ENCODE data around the gene EPHA1. TPM values are rescaled to one million over a fixed set of nuclear protein-coding genes. Genes with fewer than 3 reads are reported as not detected.

EPHA1 gene
- total RNA-seq, 1 donor from 2014 or later = not detected

DNA sequence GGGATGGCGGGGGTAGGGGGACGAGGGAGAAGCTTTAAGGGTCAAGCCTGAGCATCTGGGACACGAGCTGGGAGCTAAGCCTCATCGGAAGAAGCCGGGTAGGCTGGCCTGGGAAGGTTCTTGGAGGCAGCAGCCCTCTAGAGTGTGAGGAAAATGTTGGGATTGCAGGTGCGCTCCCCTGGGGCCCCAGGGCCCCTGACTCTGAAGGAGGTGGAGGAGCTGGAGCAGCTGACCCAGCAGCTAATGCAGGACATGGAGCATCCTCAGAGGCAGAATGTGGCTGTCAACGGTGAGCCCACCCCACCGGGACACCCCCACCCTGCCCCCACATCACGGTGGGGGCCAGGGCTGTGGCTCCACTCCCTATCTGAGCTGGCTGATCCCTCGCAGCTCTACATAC lies 20.6 kb downstream of the EPHA1 start:
- no peak for DNase-seq

DNA sequence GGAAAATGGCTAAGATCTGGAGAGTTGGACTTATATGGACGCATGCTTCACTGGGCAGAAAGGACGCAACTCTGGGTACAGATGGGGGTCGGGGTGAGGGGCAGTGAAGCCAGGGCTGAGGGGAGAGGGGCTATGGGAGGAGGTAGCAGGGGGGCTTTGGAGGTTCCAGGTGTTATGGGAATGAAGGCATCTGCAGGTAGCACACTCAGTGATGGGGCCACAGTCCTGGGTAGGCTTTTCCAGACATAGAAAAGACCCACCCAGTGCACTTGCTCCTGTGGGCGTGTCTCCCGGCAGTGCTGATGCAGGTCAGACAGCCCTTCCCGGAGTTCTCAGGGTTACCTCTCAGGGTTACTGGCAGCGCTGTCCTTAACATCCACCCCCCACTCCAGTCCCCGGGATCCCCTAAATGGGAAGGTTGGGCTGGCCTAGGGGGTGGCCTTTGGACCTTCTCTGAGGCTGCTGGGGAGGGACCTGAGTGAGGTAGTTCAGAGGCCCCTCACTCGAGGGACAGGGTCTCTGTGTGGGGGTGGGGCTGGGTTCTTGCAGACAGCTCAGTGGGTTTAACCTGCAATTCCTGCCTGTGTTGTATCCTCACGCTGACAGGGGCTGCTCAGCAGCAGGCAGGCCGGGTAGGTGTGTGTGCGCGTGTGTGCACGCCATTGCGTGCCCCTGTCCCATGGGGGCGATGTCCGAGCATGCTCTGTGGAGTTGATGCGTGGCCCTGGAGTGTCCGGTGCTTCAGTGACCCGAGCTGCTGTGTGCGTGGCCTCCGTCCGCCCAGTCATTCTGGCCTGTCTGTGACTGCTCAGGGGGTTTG lies 21.3 kb downstream of the EPHA1 start:
- DNase-seq = peak; percentile 35

DNA sequence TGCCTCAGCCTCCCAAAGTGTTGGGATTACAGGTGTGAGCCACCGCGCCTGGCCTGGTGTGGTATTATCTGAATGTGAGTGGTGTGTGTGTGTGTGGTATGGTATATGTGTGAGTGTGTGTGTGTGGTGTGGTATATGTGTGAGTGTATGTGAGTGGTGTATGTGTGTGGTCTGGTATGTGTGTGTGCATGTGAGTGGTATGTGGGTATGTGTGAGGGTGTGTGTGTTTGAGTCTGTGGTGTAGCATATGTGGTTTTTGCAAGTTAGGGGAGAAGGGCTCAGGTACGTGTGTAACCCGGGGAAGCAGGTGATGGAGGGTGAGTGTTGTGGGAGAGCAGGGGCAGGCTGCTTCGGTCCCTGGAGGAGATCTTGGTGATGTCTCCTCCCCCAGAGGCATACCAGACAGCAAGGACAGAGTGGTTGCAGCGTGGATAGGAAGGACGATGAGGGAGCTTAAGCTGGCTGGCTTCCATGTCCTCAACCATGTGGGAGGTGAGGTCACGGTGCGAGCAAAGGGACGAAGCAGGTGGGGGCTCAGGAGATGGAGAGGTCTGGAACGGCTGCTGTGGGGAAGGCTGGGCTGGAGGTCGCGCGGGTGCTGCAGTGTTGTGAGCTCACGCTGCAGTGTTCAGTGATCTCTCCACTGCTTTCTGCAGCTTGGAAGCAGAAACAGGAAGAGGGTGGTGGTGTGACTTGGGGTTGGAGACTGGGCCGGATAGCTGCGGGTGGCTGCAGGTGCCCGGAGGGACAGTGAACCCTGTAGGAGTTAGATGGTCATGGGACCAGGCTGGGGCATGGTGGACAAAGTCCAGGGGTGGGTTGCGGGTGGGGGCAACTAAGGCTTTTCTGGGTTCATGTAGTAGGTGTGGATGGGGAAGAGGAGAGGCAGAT lies 22.5 kb downstream of the EPHA1 start:
- peak; percentile 59 for DNase-seq

DNA sequence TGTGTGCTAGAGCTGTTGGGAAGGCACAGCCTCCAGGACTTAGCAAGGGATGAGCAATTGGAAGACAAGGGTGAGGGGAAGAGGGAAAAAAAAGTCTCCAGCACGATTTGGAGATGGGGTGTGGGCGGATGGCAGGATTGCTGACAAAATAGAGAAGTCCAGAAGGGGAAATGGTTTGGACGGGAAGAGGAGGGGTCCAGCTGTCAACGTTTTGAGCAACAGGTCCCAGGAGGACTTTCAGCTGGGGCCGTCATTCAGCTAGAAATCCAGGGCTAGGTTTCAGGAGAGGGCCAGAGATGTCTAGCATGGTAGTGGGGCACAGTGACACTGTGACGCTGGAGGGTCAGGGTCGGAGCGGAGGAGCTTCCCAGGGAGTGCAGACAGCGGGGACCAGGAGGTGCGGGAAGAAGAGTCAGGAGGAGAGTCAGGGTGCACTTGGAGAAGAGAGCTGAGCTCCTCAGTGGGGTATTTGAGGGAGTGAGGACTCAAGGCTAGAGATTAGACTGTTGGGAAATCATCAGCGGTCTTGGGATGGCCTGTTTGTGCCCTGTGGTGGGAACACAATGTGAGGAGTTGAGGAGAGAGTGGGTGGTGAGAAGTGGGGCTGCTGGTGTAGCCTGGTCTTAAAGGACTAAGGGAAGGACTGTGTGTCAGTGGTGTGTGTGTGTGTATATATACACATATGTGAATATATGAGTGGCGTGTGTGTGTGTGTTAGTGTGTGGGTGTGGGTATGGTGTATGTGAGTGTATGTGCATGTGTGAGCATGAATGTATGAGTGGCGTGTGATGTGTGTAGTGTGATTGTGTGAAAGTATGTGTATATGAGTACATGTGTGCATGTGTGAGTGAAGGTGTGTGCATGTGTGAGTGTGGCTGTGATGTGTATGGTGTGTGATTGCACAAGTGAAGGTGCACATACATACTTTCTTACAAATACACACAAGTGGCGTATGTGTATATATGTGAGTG lies 23.7 kb downstream of the EPHA1 start:
- peak; percentile 34 for DNase-seq

DNA sequence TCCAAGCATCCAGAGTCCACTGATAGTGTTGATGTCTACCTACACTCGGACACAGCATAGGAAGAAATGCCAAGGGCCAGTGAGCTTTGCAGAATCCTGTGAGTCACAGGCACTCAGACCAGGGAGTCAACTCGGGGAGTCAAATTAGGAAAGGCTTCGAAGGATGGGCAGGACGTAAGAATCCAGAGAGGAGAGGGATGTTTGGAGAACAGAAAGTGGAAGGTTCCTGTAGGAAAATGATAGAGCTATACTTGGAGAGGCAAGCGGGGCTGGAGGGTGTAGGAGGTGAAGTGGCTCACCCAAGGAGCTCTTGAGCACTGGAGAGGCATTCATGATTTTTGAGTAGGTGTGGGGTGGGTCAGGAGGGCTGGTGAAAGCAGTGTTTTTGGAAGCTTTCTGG lies 24.5 kb downstream of the EPHA1 start:
- peak; percentile 51 for DNase-seq

DNA sequence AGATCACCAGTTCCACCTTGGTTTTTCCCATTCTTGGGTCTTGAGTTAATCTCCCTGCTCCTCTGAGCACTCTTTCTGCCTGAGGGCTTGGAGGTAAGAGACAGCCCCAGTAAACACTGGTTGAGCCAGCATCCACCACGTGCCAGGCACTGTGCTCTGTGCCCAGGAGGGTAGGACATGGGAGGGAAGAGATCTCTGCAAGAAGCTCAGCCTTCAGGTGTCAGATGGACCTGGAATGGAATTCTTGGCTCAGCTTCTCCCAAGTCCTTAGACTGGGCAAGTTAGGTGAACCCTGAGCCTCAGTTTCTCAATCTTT lies 25.1 kb downstream of the EPHA1 start:
- DNase-seq = peak; percentile 25

DNA sequence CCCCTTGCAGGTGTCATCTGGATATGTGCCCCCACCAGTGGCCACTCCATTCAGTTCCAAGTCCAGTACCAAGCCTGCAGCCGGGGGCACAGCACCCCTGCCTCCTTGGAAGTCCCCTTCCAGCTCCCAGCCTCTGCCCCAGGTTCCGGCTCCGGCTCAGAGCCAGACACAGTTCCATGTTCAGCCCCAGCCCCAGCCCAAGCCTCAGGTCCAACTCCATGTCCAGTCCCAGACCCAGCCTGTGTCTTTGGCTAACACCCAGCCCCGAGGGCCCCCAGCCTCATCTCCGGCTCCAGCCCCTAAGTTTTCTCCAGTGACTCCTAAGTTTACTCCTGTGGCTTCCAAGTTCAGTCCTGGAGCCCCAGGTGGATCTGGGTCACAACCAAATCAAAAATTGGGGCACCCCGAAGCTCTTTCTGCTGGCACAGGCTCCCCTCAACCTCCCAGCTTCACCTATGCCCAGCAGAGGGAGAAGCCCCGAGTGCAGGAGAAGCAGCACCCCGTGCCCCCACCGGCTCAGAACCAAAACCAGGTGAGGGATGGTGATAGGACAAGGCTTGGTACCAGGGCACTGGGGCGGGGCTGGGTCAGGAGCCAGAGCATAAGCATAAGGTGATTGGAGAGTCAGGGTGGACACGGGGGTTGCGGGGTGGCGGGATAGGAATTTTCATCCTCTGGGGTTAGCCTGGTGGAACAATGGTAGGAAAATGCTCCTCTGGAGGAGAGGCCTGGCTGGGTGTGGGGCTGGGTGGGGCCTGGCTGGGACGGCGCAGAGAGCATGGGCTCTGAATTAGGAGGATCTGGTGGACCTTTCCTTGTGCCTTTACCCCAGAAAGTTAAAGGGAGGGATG lies 25.6 kb downstream of the EPHA1 start:
- peak; percentile 25 for DNase-seq

DNA sequence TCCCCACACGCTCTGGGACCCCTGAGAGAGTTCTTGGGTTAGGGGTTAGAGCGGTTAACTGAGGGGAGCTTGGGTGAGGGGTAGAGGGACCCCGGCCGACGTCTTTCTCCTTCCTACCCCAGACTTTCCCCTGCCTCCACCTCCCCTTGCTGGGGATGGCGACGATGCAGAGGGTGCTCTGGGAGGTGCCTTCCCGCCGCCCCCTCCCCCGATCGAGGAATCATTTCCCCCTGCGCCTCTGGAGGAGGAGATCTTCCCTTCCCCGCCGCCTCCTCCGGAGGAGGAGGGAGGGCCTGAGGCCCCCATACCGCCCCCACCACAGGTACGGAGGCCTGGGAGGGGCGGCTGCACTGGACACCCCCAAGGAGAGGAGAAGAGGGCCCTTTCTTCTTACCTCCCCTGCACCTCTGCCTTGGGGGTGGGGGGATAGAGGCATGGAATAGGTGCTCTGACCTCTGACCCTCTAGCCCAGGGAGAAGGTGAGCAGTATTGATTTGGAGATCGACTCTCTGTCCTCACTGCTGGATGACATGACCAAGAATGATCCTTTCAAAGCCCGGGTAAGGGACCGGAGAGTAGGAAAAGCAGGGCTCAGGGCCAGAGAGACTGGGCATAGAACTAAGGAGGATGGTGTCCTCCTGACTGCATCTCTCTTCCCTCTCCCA lies 26.4 kb downstream of the EPHA1 start:
- peak; percentile 25 for DNase-seq

DNA sequence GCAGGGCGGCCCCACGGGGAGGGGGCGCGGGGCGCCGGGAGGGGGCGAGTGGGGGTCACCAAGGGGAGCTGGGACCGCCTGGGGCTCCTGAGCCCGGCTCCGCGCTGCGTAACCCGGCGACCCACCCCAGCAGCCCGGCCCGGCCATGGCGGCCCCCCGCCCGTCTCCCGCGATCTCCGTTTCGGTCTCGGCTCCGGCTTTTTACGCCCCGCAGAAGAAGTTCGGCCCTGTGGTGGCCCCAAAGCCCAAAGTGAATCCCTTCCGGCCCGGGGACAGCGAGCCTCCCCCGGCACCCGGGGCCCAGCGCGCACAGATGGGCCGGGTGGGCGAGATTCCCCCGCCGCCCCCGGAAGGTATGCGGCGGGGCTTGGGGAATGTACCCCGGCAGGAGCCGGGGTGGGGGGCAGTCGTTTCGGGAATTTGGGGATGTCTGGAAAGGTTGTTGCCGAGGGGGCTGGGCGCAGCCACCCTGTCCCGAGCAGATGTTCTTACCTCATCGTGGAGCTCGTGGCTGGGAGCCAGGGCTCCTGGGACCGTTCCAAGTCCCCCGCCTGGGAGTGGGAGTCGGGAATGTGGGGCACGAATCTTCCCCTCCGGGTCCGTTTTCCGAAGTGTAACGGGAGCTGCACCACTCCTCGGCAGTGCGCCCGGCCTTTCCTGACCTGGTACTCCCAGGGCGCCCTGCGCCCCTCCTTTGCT lies 27.1 kb downstream of the EPHA1 start:
- peak; percentile 80 for DNase-seq

DNA sequence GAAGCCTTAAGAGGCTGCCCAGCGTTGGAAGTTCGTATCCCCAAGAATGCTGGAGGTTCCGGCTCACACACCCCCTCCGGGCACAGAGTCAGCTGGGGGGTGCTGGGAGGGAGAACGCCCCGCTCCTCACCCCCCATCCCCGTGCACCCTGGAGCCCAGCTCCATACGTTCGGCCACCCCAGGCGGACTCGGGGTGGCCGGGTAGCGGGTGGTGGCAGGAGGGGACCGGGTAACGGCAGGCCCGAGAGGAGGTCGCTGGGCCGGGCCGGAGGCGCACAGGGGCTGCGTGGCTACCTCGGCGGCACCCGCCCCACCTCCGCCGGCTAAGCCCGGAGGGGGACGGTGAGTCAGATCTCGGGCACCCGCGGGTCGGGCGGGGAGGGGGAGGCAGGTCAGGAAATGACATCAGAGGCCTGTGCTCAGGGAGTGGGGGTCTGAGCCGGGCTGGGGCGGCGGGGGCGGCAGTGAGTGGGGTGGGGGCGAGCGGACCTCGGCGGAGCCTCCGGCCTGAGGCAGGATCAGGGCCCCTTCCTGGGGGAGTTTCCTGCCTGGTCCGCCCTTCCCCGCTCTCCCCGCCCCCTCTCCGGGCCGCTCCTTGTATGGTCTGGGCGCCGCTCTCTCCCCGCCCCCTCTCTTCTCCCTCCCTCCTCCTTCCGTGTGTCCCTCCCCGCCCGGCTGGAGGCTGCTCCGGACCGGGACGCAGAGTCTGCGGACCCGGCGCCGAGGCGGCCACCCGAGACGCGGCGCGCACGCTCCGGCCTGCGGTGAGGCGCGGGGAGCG lies 27.8 kb downstream of the EPHA1 start, which contains the start of gene ZYX:
ZYX (plus strand) TSS at position 700 of the 781 bp plus-strand sequence. CDS start 227 bp downstream, outside the sequence.
- DNase-seq = peak; percentile 97

DNA sequence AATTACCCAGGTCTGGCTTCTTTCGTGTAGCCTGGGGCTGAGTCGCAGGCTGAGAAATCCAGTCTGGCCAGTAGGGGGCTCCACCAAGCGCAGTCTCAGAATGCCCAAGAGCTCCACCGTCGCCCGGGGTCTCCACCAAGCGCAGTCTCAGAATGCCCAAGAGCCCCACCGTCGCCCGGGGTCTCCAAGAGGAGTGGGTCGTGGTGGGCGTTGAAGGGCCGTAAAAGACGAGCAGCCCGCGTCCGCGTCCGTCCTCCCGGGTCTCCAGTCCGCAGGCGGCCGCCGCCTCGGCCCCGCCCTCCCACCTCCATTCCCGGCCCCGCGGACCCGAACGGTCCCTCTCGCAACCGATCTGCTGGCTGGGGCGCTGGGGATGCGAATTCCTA lies 28.4 kb downstream of the EPHA1 start:
- DNase-seq = peak; percentile 94

DNA sequence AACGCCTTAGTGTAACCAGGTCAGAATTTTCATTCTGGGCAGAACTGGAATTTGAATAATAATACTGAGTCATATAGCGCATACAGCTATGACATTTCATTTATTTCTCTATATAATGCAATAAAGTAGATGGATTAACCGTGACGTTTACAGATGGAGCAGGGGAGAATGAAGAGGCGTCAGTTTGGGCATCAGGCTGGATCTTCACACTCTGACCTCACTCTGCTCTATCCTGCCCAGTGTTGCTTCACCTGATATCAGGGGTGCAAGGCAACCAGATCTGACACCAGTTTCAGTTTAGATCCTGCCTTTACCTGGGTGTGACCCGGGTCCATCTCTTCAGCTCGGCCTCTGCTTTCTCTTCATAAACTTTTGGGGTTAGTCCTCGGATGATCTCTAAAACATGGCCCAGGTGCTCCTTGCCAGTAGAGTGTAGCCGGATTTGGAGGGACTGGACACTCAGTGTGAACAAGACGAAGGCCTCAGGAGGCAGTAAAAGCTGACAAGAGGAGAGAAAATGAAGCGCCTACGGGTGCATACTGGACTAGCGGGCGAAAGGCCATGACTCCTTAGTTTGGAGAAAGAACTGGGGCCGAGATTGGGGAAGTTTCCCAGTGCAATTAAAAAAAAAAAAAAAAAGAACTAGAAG lies 28.9 kb downstream of the EPHA1 start:
- DNase-seq = no peak

DNA sequence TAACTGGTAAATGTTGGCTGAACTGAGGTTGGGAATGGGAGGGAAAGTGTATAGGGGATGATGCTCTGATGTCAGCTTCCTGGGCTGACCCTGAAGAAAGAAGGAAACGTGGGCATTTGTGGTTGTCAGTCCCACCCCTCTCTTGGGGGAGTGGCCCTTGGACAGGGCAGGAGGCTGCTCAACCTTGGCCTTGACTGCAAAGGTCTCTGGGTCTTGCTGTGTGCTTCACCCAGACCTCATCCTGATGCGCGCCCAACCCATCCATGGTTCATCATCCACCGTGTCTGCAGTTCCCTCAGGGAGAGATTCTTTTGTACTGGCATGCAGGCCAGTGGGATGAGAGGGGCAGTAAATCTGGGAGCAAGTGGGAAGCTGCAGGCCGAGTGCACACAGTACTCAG lies 32.3 kb downstream of the EPHA1 start:
- no peak for DNase-seq

DNA sequence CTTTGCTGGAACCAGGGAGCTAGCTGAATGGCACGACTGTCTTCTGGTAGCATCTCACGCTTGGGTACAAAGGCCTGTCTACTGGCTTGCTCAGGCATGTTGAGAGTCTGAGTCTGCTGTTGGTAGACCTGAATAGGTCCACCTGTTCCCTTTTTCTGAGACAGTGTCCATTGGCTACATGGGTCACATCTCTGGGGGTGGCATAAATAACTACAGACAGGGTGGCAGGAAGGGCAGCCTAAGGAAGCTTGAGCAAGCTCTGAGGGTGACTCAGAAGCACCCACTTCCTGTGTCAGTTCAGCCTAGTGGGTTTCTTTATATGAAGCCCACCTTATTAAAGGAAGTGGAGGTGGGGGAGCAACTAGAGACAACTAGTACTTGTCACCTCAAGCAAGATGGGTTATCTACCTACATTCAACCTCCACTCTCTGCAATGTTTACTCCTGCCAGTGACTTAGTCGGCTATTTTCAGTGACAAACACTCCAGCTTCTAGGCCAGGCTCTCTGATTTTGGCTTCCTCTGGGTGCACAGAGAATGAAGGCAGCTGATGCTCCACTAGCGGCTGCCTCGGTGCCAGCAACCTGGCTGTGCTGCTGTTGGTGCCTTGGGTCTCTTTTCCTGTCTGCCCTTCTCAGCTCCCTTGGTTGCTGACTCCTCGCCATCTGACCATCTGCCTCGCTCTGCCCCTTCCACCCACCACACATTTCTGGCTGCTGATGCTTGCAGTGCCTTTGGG lies 33.2 kb downstream of the EPHA1 start:
- DNase-seq = peak; percentile 30

DNA sequence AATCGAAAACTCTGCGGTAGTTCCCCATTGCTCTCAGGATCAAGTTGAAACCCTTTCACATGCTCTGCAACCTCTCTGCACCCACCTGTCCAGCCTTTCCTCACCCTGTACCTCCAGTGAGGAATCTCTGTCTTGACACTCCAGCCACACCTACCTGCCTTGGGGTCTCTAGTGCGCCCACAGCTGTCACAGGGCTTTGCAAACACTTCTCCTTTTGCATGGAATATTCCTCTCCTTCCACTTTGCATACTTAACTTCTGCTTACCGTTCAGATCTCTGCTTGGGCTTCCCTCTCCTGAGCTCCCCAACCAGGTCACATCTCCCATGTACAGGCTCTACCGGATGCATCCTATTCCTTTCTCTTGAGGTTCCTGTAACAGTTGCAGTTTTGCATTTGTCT lies 34.1 kb downstream of the EPHA1 start:
- DNase-seq = no peak

DNA sequence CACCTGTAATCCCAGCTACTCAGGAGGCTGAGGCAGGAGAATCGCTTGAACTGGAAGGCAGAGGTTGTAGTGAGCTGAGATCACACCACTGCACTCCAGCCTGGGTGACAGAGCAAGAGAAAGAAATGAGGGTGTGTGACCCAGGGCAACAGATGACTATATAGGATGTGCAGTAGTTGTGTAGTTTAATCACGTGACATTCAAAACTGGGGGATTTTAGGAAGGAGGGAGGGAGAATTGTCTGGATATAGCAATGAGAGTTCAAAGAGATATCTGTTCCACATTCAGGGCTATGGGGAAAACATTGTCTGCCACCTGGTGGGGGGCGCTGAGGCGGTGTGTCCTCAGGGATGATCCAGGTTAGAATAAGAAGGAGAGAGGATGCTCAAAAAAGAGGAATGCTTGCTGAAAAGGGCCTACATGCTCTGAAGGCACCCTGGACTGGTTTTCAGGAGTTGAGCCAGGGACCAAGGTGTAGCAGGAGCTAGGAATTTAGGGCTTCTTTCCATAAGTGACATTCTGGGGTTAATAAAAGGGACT lies 35.3 kb downstream of the EPHA1 start:
- DNase-seq = no peak

DNA sequence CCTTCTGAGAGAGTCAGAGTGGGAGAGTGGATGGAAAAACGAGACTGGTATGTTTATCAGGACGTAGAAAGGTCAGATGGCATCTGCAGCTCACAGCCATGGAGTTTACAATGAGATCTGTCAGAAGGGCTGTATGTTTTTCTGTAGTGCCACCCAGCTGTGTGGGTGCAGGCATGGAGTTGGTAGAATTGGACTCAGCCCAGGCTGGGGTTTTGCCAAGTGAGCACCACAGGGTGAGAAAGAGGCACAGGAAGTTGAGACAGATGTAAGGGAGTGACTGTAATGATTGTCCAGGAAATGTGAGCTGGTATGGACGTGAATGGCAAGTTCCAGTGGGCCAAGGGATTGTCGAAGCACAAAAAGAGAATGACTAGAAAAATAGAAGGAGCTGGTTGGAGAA lies 36.6 kb downstream of the EPHA1 start:
- peak; percentile 68 for DNase-seq

All from dermis blood vessel endothelial cell (primary cell).